TTC549 (cell line): ENCODE measurements around the gene GPR50.

Source experiments
- FAIRE-seq: peaks from 2 replicates; lab custom pipeline; 2012; peaks lifted over from hg19 to GRCh38; lab: Jason Lieb, UNC

The GPR50 gene

DNA sequence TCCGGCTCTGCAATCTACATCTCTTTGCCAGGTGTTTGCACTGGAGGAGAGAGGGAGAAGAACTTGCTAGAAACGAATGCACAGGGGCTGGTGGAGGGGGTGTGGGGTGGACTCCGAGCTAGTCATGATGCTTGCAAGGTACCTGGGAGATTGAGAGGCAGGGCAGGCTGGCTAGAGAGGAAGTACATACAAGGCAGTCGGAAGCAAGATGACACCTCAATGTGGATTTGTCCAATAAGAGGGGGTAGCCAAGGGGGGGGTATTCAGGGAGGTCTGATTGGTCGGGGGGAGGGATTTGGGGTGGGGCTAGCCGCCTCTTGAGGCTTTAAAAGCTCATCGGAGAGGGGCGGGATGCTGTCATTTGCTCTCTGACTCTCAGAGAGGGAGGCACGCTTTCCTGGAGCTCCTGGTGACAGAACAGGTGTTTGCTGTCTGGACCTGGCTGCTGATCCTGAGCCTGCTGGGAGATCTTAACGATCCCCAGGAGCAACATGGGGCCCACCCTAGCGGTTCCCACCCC lies at the start of gene GPR50:
TSS of gene GPR50 (plus strand) at position 354 of the 520 bp plus-strand sequence. CDS start at position 492, 138 bp downstream.
- no peak for FAIRE-seq

DNA sequence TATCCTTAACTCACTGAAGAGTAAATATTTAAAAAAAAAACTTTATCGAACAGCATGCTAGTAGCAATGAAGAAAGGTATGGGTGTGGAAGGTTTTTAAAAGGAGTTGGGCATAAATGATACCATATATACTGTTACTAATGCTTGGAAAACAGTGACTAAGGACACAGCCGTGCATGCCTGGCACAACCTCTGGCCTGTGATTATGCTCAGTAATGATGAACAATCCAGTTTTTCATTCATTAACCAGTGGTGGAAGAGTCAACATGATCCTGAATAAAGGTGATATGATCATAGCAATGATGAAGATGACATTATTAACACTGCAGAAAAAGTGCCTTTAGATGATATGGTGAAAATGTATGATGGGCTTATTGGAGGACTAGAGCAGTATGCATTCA lies 43.9 kb upstream of the GPR50 start:
- no peak for FAIRE-seq

DNA sequence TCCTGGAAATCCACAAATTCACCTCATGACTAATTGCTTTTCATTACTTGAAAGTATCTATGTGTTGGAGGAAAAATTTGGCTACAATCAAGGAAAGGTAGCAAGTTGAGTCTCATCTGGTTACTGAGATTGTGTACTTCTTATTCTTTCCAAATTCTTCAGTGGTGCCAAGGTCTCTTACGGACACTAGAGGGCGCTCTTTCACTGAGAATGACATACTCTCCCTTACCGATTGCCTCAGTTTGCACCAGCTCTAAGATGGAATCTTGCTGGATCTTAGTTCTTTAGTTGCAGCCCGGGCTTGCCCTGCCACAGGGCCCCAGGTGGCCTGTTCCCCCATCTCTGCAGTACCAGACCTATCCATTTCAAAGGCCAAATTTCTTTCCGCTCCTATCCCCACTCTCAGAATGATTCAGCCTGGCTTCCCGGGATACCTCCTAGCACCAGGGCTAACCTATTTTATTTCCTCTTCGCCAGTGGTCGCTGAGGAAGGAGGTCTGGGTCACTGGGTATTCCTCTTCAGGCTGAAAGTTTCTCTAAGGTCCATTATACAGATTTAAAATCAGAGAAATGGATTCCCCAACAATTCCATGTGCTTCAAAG lies 24.6 kb upstream of the GPR50 start:
- FAIRE-seq, result no peak

DNA sequence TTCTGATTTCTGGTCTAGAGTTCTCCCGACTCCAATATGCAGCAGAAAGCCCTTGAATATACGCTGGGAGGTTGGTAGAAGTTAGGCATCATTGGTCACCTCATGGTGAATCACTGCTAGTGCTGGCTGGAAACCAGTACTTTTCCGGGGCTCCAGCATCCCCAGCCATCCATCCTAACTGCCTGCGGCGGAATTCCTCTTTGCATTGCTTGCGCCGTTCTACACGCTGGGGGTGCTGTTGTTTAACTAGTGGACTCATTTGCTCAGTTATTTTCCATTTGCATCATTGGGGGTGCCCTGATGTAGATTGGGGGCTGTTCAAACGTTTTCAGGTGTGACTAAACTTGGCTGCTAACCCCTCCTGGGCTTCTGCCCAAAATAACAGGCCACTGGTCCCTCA lies 23.3 kb upstream of the GPR50 start:
- FAIRE-seq, result no peak

DNA sequence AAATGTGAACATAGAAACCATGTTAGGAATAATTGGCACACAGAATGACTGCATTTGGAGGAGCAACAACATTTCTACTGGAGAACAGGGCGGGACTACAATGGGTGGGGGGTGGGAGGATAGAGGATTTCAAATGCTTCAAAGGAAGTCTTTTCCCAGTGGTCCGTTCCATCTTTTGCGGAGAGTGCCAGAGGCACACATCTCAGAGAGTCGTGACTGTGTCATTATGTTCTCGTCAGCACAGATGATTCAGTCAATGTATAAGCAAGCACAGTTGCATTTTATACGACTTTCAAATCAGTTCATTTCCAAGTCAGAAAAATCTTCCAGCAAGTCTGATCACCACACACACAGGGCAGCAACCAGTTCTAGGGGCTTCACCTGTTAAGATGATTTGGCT lies 22.7 kb upstream of the GPR50 start:
- FAIRE-seq, result no peak

DNA sequence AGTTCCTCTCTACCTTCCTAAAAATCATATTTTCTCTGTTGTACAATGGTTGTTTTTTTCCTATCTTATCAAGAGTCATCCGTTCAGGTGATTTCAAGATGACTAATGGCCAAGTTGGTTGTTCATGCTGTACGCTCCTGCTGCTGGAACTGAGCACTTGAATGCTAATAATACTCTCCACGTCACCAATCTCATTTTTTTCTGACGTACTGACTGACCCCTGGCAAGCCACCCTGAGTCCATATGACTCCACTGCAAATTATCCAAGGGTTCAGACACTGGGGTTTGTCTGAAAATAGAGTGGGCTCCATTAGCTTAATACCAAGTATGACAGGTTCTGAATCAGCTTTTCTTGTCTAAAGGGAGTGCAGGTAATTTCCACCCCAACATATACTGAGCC lies 21.1 kb upstream of the GPR50 start:
- FAIRE-seq, result no peak

DNA sequence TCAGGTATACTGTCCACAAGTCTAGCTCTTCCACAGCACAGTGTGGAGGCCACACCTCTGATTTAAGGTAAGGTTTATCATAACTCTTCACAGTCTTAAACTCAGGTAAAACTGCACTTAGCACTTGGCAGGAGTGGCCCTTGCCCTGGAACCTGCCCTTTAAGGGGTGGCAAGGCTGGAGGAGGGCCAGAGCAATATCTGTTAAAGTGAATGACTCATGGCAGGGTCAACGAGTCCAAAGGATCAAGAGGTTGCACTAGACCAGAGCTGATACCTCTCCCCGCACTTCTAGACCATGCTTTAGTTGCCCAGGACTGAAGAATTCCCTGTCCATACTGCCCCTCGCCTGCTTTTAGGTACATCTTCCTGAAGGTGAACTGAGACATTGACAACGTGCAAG lies 14.7 kb upstream of the GPR50 start:
- FAIRE-seq, result no peak

DNA sequence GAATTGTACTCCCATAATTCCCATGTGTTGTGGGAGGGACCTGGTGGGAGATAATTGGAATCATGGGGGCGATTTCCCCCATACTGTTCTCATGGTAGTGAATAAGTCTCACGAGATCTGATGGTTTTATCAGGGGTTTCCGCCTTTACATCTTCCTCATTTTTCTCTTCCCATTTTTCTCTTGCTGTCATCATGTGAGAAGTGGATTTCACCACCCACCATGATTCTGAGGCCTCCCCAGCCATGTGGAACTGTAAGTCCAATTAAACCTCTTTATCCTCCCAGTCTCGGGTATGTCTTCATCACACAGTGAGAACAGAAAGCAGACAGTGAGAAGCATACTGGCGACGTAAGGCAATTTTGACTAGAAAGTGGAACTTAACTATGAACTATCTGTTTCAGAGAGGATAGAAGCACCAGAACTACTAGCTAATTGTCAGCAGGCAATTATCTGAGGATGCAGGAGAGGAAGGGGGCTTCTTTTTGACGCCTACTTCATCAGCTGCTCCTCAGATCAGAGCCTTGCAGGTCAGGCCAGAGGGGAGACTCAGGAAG lies 8.5 kb upstream of the GPR50 start:
- no peak for FAIRE-seq

DNA sequence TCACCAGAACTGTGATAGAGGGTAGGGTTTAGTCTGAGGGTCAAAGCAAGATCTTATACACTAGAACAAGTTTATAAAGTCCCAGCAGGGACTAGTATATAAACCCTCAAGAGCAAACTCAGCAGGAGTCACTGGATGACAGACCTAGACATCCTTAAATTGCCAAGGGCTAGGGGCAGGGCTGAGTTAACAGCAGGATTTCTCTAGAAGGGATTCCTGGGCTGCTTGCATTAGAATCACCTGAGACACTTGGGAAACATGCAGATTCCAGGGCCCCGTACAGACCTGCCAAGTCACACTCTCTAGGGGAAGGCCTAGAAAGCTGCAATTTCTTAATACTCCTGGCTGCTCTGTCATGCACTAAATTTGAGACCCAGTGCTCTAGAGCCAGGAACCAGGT lies 6.6 kb upstream of the GPR50 start:
- FAIRE-seq, result no peak

DNA sequence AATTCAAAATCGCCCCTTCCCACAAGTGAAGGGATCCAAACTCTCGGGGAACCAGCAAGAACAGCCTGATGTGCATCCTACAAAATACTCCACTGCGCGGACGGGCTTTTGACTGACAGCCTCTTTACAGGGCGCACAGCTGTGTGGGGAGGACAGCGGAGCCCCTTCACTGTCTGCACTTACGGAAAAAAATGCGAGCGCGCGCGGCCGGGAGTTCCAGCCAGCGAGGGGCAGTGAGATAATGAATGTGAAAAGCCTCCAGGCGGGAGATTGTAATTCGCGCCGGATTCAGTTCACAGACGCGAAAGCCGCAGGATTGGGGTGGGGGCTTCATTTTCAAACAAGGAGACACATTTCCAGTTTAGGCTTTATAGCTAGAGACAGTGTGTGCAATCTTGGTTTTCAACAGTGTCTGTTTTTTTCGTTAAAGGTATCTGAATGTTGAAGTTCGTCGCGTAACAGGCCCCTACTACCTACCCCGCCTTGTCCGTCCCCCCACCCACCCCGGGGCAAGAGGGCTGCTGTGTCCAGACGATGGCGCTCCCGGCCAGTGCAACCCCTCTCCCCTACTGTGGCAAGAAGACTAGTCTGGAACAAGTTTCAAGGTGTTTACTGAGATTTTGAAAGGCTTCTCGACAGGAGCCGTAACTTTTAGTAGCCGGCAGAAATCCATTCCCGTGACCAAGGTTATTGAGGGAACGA lies 1.7 kb upstream of the GPR50 start:
- no peak for FAIRE-seq

DNA sequence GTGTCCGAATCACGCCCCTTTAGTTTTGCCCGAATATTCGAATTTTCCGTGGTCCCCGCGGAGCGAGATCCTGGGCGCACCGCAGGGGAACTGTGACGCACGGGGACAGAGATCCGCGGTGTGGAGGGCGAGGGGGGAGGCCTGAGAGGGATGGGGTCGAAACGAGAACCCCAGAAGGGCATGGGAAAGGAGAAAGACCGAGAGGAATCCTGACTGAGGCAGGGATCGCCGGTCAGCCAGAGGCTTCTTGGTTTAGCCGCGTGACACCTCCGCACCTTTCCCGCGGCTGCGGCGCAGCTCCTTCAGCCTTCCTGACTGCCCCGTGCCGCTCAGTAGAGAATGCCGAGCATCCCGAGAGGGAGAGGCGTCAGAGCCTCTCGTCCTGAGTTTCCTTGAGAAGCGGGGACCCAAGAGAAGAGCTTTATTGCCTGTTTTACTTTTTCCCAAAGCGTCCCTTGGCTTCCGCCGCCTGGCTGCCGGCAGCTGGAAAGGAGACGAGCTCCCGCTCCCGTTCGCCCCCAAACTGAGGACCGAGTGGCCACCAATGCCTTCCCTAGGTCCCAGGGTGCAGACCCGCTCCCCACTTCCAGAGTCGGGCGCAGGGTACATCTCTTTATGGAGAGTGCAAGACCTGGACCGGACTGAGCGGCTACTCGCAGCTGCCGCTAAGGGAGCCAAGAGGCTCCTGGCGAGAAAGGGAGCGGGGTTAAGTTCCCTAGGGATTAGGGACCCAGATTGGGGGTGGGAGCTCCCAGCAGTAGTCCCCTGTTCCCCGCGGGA lies 911 bp upstream of the GPR50 start:
- no peak for FAIRE-seq

DNA sequence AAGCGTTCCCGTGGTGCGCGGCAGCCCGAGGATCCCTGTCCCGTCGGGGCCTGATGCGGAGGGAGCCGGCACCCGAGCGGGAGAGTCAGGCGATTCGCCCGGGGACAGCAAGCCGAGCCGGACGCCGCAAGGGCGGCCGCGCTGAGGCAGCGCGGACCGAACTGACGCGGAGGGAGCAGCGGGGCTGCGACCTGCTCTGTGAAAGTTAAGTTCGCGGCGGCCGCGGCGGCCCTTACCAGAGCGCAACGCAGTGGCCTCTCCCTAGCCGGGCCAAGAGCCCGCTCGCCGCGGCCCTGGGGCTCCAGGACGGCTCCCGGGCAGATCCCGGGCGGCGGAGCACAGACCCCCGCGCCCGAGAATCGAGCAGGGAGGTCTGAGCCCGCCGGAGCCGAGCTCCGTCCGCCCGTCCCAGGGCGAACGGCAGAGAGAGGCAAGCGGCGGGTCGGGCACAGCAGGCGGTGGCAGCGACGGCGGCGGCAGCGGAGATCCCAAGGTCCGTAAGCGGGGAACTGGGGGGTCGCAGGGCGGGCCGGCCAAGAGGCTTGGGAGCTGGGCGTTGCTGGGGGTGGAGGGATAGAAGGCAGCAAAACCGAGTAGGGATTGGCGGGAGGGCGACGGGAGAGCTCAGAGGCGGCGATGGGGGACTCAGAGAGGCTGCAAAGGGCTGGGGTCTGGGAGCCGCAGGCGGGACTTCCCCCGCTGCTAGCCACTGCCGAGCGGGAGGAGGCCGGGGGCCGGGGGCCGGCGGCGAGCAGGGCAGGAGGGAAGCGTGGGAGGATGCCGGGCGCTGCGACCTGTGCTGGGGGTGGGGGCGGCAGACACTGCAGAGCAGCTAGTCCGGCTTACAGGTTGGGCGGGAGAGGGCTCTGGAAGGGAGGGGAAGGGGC lies 1.0 kb downstream of the GPR50 start:
- FAIRE-seq, result no peak

DNA sequence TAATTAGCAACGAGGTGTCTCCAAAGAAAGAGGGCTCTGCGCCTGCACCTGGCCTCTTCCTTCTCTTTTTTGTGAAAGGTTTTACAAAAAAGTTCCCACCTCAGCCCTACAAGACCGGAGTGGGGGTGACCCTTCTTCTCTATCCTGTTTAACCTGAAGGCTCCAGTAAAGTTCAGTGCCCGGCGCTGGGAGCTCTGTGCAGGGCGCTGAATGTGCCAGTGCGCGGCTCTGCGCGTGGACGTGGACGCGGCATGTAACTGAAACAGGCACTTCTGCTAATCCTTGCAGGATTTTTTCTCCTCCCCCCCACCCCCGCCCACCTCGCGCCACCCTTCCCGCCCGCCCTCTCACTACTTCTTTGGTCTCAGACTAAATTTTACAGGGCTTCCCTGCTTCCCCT lies 2.4 kb downstream of the GPR50 start:
- FAIRE-seq, result no peak

DNA sequence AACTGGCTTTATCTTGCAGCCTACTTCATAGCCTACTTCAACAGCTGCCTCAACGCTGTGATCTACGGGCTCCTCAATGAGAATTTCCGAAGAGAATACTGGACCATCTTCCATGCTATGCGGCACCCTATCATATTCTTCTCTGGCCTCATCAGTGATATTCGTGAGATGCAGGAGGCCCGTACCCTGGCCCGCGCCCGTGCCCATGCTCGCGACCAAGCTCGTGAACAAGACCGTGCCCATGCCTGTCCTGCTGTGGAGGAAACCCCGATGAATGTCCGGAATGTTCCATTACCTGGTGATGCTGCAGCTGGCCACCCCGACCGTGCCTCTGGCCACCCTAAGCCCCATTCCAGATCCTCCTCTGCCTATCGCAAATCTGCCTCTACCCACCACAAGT lies 4.0 kb downstream of the GPR50 start:
- FAIRE-seq, result no peak

DNA sequence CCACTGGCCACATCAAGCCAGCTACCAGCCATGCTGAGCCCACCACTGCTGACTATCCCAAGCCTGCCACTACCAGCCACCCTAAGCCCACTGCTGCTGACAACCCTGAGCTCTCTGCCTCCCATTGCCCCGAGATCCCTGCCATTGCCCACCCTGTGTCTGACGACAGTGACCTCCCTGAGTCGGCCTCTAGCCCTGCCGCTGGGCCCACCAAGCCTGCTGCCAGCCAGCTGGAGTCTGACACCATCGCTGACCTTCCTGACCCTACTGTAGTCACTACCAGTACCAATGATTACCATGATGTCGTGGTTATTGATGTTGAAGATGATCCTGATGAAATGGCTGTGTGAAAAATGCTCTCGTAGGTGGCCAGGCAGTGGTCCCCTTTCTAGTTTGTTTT lies 4.7 kb downstream of the GPR50 start:
- FAIRE-seq, result no peak

DNA sequence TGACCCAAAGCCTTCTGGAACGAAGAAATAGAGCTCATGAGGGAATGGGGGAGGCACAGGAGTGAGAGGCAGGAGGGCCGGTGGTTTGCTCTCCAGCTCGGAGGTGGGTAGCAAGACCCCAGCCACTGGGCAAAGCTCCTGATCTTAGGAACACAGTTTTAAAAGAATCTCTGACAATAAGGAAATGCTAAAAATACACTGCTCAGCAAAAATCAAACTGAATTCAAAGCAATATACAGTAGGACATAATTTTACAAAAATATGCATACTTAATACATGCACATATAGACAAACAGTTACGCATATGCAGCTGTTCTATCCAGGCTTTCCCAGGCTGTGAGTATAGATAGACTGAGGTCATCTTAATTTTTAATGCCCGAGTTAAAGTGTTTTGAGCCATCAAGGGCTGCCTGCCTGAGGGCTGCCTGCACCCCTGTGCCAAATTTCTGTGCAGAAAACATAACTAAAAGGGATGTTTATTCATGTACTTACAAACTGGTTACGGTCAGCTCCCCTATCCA lies 6.9 kb downstream of the GPR50 start:
- FAIRE-seq, result no peak

DNA sequence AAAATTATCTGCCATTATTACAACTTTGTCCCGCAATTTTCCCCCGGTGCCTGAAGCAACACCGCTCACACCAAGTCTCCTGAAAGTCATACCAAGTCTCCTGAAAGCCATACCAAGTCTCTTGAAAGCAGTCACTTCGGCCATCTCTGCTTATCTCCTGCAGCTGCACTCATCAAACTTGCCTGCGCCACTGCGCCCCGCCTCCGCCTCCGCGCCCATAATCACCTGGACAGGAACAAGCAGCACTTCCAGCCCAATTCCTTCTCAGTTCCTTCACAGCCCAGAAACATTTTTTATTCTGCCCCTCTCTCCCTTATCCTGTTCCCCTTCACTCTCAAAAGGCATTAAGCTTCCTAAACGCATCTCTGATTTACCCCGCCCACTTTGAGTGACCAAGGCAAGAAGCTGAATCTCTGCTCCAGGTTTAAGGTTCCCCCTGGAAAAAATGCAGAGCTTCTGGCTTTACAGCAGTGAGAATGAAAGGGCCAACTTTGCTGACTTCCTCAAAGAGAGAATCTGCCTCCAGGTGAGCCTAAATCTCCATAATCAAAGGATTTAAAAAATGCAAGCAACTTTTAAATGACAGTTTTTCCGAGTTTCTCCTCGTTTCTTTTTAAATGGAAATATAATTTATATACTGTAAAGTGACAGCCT lies 7.7 kb downstream of the GPR50 start:
- no peak for FAIRE-seq

DNA sequence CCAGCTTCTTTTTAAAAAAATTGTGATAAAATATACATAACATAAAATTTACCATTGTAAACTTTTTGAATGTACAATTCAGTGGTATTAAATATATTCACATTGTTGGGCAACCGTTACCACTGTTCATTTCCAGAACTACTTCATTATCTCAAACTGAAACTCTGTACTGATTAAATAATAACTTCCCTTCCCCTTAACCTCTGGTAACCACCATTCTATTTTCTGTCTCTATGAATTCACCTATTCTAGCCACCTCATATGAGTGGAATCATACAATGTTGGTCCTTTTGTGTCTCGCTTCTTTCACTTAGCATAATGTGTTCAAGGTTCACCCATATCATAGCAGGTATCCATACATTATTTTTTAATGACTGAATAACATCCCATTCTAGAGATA lies 8.3 kb downstream of the GPR50 start:
- FAIRE-seq, result no peak

DNA sequence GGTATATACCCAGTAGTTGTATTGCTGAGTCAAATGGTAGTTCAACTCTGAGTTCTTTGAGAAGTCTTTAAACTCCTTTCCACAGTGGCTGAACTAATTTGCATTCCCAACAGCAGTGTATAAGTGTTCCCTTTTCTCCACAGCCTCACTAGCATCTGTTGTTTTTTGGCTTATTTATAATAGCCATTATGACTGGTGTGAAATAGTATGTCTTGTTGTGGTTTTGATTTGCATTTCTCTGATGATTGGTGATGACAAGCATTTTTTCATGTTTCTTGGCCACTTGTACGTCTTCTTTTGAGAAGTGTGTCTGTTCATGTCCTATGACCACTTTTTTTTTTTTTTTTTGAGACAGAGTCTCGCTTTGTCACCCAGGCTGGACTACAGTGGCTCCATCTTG lies 30.5 kb downstream of the GPR50 start:
- no peak for FAIRE-seq

DNA sequence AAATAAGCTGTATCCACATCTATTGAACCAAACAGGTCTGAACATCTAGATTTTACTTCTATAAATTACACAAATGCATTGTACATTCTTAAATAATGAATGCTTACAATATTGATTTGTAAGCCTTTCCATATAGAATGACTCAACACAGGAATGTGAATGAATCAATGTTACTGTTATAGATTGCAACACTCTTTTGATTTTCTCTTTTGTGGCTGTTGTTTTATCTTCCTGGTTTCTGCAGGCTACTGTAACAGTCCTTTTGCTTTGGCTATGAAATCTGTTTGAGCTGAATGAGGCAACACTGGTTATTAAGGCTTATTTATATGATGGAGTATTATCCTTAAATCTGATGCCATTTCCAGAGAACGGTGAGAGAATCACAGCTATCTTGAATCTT lies 49.5 kb downstream of the GPR50 start:
- no peak for FAIRE-seq

DNA sequence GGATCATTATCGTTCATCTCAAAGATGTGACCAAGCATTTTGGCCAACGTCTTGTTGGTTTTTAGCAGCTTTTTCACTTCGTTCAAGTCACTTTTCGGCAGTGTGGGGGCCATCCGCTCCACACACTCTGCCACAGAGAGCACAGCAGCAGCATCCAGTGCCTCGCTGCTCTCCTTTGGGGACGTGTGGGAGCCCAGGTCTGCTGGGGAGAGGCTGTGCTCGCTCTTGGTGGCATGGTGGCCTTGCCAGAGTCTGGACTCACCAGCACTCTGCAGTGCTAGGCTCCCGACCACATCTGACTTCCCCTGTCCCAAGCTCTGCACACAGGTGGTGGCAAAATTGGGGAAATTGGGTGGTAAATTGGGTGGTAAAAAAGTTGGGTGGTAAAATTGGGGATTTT lies 50.6 kb downstream of the GPR50 start:
- no peak for FAIRE-seq
